ENCODE results near the gene ATF3.

The ATF3 gene

GRCh38 chr1:212621043-212621948 is 12.7 kb downstream of the ATF3 start:
- H3K9me3 ChIP-seq (ENCODE audit: insufficient read depth, low read depth, low read length), result no peaks in the 10 kb centered on the region
- H4K20me1 ChIP-seq (ENCODE audit: insufficient read depth, low read length, poor library complexity, severe bottlenecking), result no peaks in the 10 kb centered on the region
- no peak overlapping the region for H3K4me2 ChIP-seq (ENCODE audit: low read depth, low read length, poor library complexity, severe bottlenecking)
- no peak overlapping the region for H3K9ac ChIP-seq (ENCODE audit: low read depth, low read length, poor library complexity, severe bottlenecking)
- peaks cover 9% of the 10 kb centered on the region for H3K4me1 ChIP-seq (ENCODE audit: insufficient read depth, low read length, poor library complexity, severe bottlenecking)
- H3F3A ChIP-seq (ENCODE audit: low read depth), result no peaks in the 10 kb centered on the region
- no peaks in the 10 kb centered on the region for H3K79me2 ChIP-seq (ENCODE audit: insufficient read depth, low read length)
- no peaks in the 10 kb centered on the region for H3K9me2 ChIP-seq (replicated peaks; ENCODE audit: low read depth, low read length)
- no peak for TF ChIP-seq EZH2phosphoT487 (IDR thresholded peaks at IDR 0.05; ENCODE audit: borderline replicate concordance)
- TF ChIP-seq CTCF (conservative IDR thresholded peaks at IDR 0.05; ENCODE audit: low read length), result no peak
- no peak overlapping the region for H2AFZ ChIP-seq (ENCODE audit: low read length)
- H3K27me3 ChIP-seq (ENCODE audit: insufficient read depth, low read length, poor library complexity, severe bottlenecking), result no peaks in the 10 kb centered on the region
- H3K4me3 ChIP-seq (ENCODE audit: low read length, poor library complexity, severe bottlenecking), result no peak overlapping the region
- peaks cover 36% of the 10 kb centered on the region; the same call in 1 of the 2 replicates for H3K36me3 ChIP-seq (ENCODE audit: insufficient read depth, low read length)

- H3K9me2 ChIP-seq (replicated peaks; ENCODE audit: low read depth, low read length), result no peaks in the 10 kb centered on the region
- no peaks in the 10 kb centered on the region for H3F3A ChIP-seq (ENCODE audit: low read depth)
- H3K9me3 ChIP-seq (ENCODE audit: insufficient read depth, low read depth, low read length), result no peaks in the 10 kb centered on the region
- H4K20me1 ChIP-seq (ENCODE audit: insufficient read depth, low read length, poor library complexity, severe bottlenecking), result no peaks in the 10 kb centered on the region
- TF ChIP-seq CTCF (conservative IDR thresholded peaks at IDR 0.05; ENCODE audit: low read length), result no peak
- TF ChIP-seq EZH2phosphoT487 (IDR thresholded peaks at IDR 0.05; ENCODE audit: borderline replicate concordance), result no peak
- H3K9ac ChIP-seq (ENCODE audit: low read depth, low read length, poor library complexity, severe bottlenecking), result no peak overlapping the region
- no peak overlapping the region for H3K4me2 ChIP-seq (ENCODE audit: low read depth, low read length, poor library complexity, severe bottlenecking)
- no peaks in the 10 kb centered on the region for H3K27me3 ChIP-seq (ENCODE audit: insufficient read depth, low read length, poor library complexity, severe bottlenecking)
- no peak overlapping the region for H2AFZ ChIP-seq (ENCODE audit: low read length)
- no peak overlapping the region for H3K4me3 ChIP-seq (ENCODE audit: low read length, poor library complexity, severe bottlenecking)
- peaks cover 31% of the 10 kb centered on the region; the same call in 1 of the 2 replicates for H3K36me3 ChIP-seq (ENCODE audit: insufficient read depth, low read length)
- no peaks in the 10 kb centered on the region for H3K79me2 ChIP-seq (ENCODE audit: insufficient read depth, low read length)
- H3K4me1 ChIP-seq (ENCODE audit: insufficient read depth, low read length, poor library complexity, severe bottlenecking), result peaks cover 9% of the 10 kb centered on the region
Observed at GRCh38 chr1:212621949-212622305, 13.4 kb downstream of the ATF3 start.

- Histone ChIP-seq H3K9ac (ENCODE audit: low read depth, low read length, poor library complexity, severe bottlenecking) (no peak overlapping the region), H3K36me3 (ENCODE audit: insufficient read depth, low read length) (peaks cover 29% of the 10 kb centered on the region; the same call in 1 of the 2 replicates), H3K9me2 (replicated peaks; ENCODE audit: low read depth, low read length) (no peaks in the 10 kb centered on the region), H4K20me1 (ENCODE audit: insufficient read depth, low read length, poor library complexity, severe bottlenecking) (no peaks in the 10 kb centered on the region), H3K4me2 (ENCODE audit: low read depth, low read length, poor library complexity, severe bottlenecking) (no peak overlapping the region), H3F3A (ENCODE audit: low read depth) (no peaks in the 10 kb centered on the region), H3K4me3 (ENCODE audit: low read length, poor library complexity, severe bottlenecking) (no peak overlapping the region), H3K9me3 (ENCODE audit: insufficient read depth, low read depth, low read length) (no peaks in the 10 kb centered on the region), H3K4me1 (ENCODE audit: insufficient read depth, low read length, poor library complexity, severe bottlenecking) (peaks cover 9% of the 10 kb centered on the region), H3K79me2 (ENCODE audit: insufficient read depth, low read length) (no peaks in the 10 kb centered on the region), H2AFZ (ENCODE audit: low read length) (no peak overlapping the region), H3K27me3 (ENCODE audit: insufficient read depth, low read length, poor library complexity, severe bottlenecking) (no peaks in the 10 kb centered on the region)
- TF ChIP-seq EZH2phosphoT487 (IDR thresholded peaks at IDR 0.05; ENCODE audit: borderline replicate concordance) (no peak), CTCF (conservative IDR thresholded peaks at IDR 0.05; ENCODE audit: low read length) (no peak)
Observed at GRCh38 chr1:212622467-212622866, 13.9 kb downstream of the ATF3 start.

All from Loucy (cell line).